GM23338 (cell line): ENCODE results near the gene ESPL1. TPM values are rescaled to one million over a fixed set of nuclear protein-coding genes. Genes with fewer than 3 reads are reported as not detected.

ENCODE experiments used
- ATAC-seq: fragments of 200-7000 bp; cut with Tn5 transposase; 3 replicates; pipeline ENCODE4 v1.9.1; 2020
- DNase-seq: peaks from one replicate; pipeline ENCODE4 v3.0.0-alpha.2; 2015; ENCODE audit warnings: low spot score
- H2AFZ ChIP-seq: fragments of 200-600 bp; sonication (generic); 2 replicates; pipeline ENCODE4 v1.8.0; 2016; ENCODE audit warnings: antibody characterized with exemption, mild to moderate bottlenecking, moderate library complexity
- H3F3A ChIP-seq: fragments of 200-600 bp; sonication (generic); replicated peaks from 2 replicates; pipeline ENCODE4 v1.8.0; 2017; ENCODE audit warnings: antibody characterized with exemption, mixed run types, low read depth
- H3K27ac ChIP-seq: fragments of 200-600 bp; sonication (generic); 2 replicates; pipeline ENCODE4 v1.6.1; 2016; ENCODE audit warnings: low read depth
- H3K27me3 ChIP-seq: fragments of 200-600 bp; sonication (generic); 2 replicates; pipeline ENCODE4 v1.8.0; 2016; ENCODE audit warnings: mild to moderate bottlenecking, mixed run types, moderate library complexity; ENCODE audit not compliant: insufficient read depth
- H3K36me3 ChIP-seq: fragments of 200-600 bp; sonication (generic); 2 replicates; pipeline ENCODE4 v1.8.0; 2016; ENCODE audit warnings: mild to moderate bottlenecking; ENCODE audit not compliant: insufficient read depth
- H3K4me1 ChIP-seq: fragments of 200-600 bp; sonication (generic); 2 replicates; pipeline ENCODE4 v1.8.0; 2016; ENCODE audit warnings: mild to moderate bottlenecking, moderate library complexity; ENCODE audit not compliant: insufficient read depth
- H3K4me2 ChIP-seq: fragments of 200-600 bp; sonication (generic); 2 replicates; pipeline ENCODE4 v1.7.1; 2017; ENCODE audit warnings: mixed run types
- H3K4me3 ChIP-seq: fragments of 200-600 bp; sonication (generic); 2 replicates; pipeline ENCODE4 v1.6.1; 2016; ENCODE audit warnings: mixed run types
- H3K79me2 ChIP-seq: fragments of 200-600 bp; sonication (generic); replicated peaks from 2 replicates; pipeline ENCODE4 v1.8.0; 2017; ENCODE audit warnings: mild to moderate bottlenecking; ENCODE audit not compliant: insufficient read depth
- H3K9me2 ChIP-seq: fragments of 200-600 bp; sonication (generic); 2 replicates; pipeline ENCODE4 v1.8.0; 2017; ENCODE audit not compliant: insufficient read depth
- H4K20me1 ChIP-seq: fragments of 200-600 bp; sonication (generic); replicated peaks from 2 replicates; pipeline ENCODE4 v1.8.0; 2017; ENCODE audit warnings: mild to moderate bottlenecking; ENCODE audit not compliant: insufficient read depth
- H3K27ac Mint-ChIP-seq: 2 replicates; pipeline ENCODE4 v1.8.0; 2020; ENCODE audit warnings: inconsistent platforms, mild to moderate bottlenecking, moderate library complexity, mixed read lengths
- H3K27me3 Mint-ChIP-seq: 3 replicates; pipeline ENCODE4 v1.8.0; 2022; ENCODE audit warnings: low read depth, mild to moderate bottlenecking, moderate library complexity, mixed read lengths, inconsistent platforms; ENCODE audit not compliant: insufficient read depth, poor library complexity
- H3K36me3 Mint-ChIP-seq: 3 replicates; pipeline ENCODE4 v1.8.0; 2021; ENCODE audit warnings: low read depth, mild to moderate bottlenecking, inconsistent platforms, moderate library complexity, mixed read lengths
- H3K4me1 Mint-ChIP-seq: 3 replicates; pipeline ENCODE4 v1.8.0; 2020; ENCODE audit warnings: mild to moderate bottlenecking, inconsistent platforms, mixed read lengths
- H3K4me3 Mint-ChIP-seq: 3 replicates; pipeline ENCODE4 v1.8.0; 2021; ENCODE audit warnings: moderate library complexity, mild to moderate bottlenecking, inconsistent platforms, mixed read lengths
- H3K9me3 Mint-ChIP-seq: 3 replicates; pipeline ENCODE4 v1.8.0; 2020; ENCODE audit warnings: moderate library complexity, mild to moderate bottlenecking, inconsistent platforms, mixed read lengths
- CREB1 ChIP-seq: fragments of 250-450 bp; sonication (Bioruptor Pico); IDR thresholded peaks from 2 replicates; pipeline ENCODE4 v1.5.0; 2020; ENCODE audit warnings: low read depth, mild to moderate bottlenecking, moderate library complexity
- CTCF ChIP-seq, 2 experiments: fragments of 200-600 bp in 1 of 2; sonication (generic) in 1 of 2; conservative IDR thresholded peaks; 2 replicates each; pipeline versions ENCODE4 v1.5.1 to v1.6.1; 2016 to 2017; ENCODE audit warnings: antibody characterized with exemption in 2 of 2, low read depth in 2 of 2, mild to moderate bottlenecking in 2 of 2, moderate library complexity in 1 of 2
- ETS1 ChIP-seq: IDR thresholded peaks from 2 replicates; pipeline ENCODE4 v1.6.1; 2016; ENCODE audit warnings: antibody characterized with exemption
- EZH2 ChIP-seq: fragments of 200-600 bp; sonication (generic); IDR thresholded peaks from one replicate; pipeline ENCODE4 v1.8.0; 2017; ENCODE audit warnings: antibody characterized with exemption, mild to moderate bottlenecking, low read depth; ENCODE audit not compliant: unreplicated experiment
- EZH2phosphoT487 ChIP-seq: fragments of 200-600 bp; sonication (generic); IDR thresholded peaks from one replicate; pipeline ENCODE4 v1.8.1; 2018; ENCODE audit warnings: antibody characterized with exemption; ENCODE audit not compliant: unreplicated experiment
- JUNB ChIP-seq: IDR thresholded peaks from one replicate; pipeline ENCODE4 v1.6.1; 2016; ENCODE audit warnings: antibody characterized with exemption; ENCODE audit not compliant: unreplicated experiment
- NANOG ChIP-seq: IDR thresholded peaks from 2 replicates; pipeline ENCODE4 v1.6.1; 2016; ENCODE audit warnings: antibody characterized with exemption, borderline replicate concordance
- POLR2AphosphoS5 ChIP-seq: IDR thresholded peaks from 2 replicates; pipeline ENCODE4 v1.6.1; 2016; ENCODE audit warnings: antibody characterized with exemption, low read depth
- REST ChIP-seq: IDR thresholded peaks from one replicate; pipeline ENCODE4 v1.6.1; 2018; ENCODE audit warnings: antibody characterized with exemption; ENCODE audit not compliant: unreplicated experiment
- STAT1 ChIP-seq: IDR thresholded peaks from one replicate; pipeline ENCODE4 v1.6.1; 2016; ENCODE audit warnings: antibody characterized with exemption; ENCODE audit not compliant: unreplicated experiment
- ZNF114 ChIP-seq: fragments of 250-450 bp; sonication (Bioruptor Pico); IDR thresholded peaks from 2 replicates; pipeline ENCODE4 v1.5.0; 2020; ENCODE audit warnings: mild to moderate bottlenecking, moderate library complexity
- ZNF331 ChIP-seq: fragments of 250-450 bp; sonication (Bioruptor Pico); IDR thresholded peaks from 2 replicates; pipeline ENCODE4 v1.5.0; 2020; ENCODE audit warnings: low read depth, mild to moderate bottlenecking, moderate library complexity
- ZNF462 ChIP-seq: fragments of 250-450 bp; sonication (Bioruptor Pico); IDR thresholded peaks from 2 replicates; pipeline ENCODE4 v1.5.0; 2020; ENCODE audit warnings: mild to moderate bottlenecking, moderate library complexity
- polyA plus RNA-seq: library from polyadenylated mRNA; unstranded; fragments of >200 nt; fragmentation: Nextera tagmentation; extraction: Ambion mirVana; gene quantifications from 2 replicates; pipeline ENCODE4 v1.2.1, GENCODE V29; 2016
- total RNA-seq: library from RNA; depleted of rRNA; stranded (reverse); fragments of >200 nt; shearing (Covaris generic); gene quantifications from 2 replicates; pipeline ENCODE4 v1.2.3, GENCODE V29; 2014

The ESPL1 gene
- total and polyA plus RNA-seq, 2 experiments from 2014 or later = 13.2 to 56.5 TPM

- no peak overlapping the region for H3K27ac ChIP-seq
- no peak for DNase-seq
- TF ChIP-seq ETS1 (no peak), CTCF (conservative IDR thresholded peaks at IDR 0.05; ENCODE audit: low read depth in 2 of 2) (no peak), ZNF462 (CRISPR knock-in tag) (no peak), EZH2 (no peak), JUNB (no peak), ZNF114 (CRISPR knock-in tag) (no peak), POLR2AphosphoS5 (no peak), CREB1 (CRISPR knock-in tag) (no peak), ZNF331 (no peak), NANOG (no peak), REST (no peak), EZH2phosphoT487 (no peak), STAT1 (no peak)
- H3K4me2 ChIP-seq = no peak overlapping the region
- ATAC-seq = no peak
- H3F3A ChIP-seq = 0 out of 2 replicates have a peak, but pooled peaks cover 4% of the 10 kb centered on the region
- H3K36me3 ChIP-seq = peaks cover 64% of the 10 kb centered on the region
- Mint-ChIP-seq H3K27me3 (peaks cover 2% of the 10 kb centered on the region), H3K4me3 (no peak overlapping the region), H3K4me1 (no peaks in the 10 kb centered on the region; the same call in 2 of the 3 replicates), H3K9me3 (no peaks in the 10 kb centered on the region), H3K27ac (no peak overlapping the region), H3K36me3 (peaks cover 89% of the 10 kb centered on the region)
- H2AFZ ChIP-seq = no peak overlapping the region
- no peaks in the 10 kb centered on the region for H3K27me3 ChIP-seq
- no peaks in the 10 kb centered on the region for H3K9me2 ChIP-seq
- H4K20me1 ChIP-seq = no peaks in the 10 kb centered on the region; the same call in none of the 2 replicates
- no peaks in the 10 kb centered on the region for H3K4me1 ChIP-seq
- H3K4me3 ChIP-seq = no peak overlapping the region
- no peaks in the 10 kb centered on the region for H3K79me2 ChIP-seq
Measured at GRCh38 chr12:53279283-53279869, 11.3 kb downstream of the ESPL1 start.
